GM18507 (cell line): ENCODE measurements around the gene NME3.

Experiments used
- DNase-seq: peaks from one replicate; pipeline ENCODE4 v3.0.0; 2011; ENCODE audit warnings: low read depth; ENCODE audit not compliant: insufficient read length; ENCODE audit errors: extremely low spot score
- FAIRE-seq: peaks from 2 replicates; lab custom pipeline; 2011; peaks lifted over from hg19 to GRCh38; lab: Jason Lieb, UNC

NME3 gene

DNA sequence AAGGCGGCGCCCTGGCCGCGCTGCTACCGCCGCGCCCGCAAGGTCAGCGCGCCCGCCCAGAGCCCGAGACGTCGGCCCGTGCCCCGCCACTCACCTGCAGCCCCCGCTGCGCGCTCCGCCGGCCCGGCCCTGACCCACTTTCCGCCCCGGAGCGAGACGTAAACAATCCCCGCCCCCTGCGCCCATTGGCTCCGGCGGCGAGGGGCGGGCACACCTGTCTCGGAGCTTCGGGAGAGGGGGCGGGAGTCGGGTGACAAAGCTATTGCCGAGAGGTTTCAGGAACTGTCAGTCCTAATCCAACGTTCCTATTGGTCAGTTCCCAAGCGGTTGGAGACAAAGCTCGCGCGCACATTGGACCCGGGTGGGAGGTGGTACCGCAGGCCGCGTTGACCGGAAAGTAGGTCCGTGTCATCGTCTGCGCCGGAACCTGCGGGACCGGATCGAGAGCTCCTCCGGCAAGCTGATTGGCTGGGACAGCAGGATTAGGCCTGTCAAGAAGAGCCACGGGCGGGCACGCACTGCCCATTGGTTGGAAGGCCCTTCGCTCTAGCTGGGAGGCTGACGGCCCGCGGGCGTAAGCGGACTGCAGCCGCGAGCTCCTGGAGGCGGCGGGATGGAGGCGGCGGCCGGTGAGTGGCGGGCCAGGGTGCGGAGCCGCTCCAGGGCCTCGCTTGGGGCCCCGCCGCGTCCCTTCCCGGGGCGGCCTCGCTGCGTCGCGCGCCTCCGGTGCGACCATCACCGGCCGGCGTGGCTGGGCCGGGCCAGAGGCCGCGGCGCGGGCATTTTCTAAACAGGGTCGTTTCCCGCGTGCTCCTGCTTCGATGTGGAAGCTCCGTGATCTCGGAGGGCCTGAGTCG, 11.3 kb upstream of the NME3 start, which contains the start of the genes NUBP2 and SPSB3:
TSS of gene NUBP2 (plus strand) at position 553 of the 857 bp plus-strand sequence. CDS start at position 614, 61 bp downstream.
TSS of gene SPSB3 (minus strand) at position 164 of the 857 bp plus-strand sequence. CDS start 1,088 bp downstream, outside the sequence.
- DNase-seq (peak; percentile 95), FAIRE-seq (peak; percentile 100)

DNA sequence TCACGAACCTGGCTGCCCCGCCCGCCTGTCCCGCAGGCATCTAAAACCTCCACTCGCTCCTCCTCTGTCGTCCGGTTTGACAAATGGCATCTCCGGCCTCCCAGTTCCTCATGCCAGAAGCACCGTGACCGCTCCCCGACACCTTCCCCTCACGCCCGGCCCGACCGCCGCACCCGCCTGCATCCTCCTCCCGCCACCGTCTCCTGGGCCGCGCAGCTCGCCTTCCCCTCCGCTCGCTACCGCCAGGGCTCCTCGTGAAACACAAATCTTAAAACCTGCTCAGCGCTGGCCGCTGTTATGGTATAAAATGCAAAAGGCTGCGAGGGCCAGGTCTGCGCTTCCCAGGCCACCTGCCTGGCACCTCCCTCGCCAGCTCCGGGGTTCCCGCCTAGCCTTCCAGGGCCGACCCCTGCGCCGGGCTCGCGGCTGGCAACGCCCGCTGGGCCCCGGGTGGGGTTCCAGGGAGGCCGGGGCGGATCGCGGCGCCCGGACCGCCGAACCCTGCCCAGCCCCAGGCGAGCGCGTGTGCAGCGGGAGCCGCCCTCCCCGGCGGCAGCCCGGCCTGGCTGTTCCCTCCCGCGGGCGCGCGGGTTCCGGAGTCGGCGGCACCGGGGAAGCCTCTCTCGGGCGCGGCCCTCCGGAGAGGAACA, 10.5 kb upstream of the NME3 start:
- FAIRE-seq (no peak), DNase-seq (no peak)

DNA sequence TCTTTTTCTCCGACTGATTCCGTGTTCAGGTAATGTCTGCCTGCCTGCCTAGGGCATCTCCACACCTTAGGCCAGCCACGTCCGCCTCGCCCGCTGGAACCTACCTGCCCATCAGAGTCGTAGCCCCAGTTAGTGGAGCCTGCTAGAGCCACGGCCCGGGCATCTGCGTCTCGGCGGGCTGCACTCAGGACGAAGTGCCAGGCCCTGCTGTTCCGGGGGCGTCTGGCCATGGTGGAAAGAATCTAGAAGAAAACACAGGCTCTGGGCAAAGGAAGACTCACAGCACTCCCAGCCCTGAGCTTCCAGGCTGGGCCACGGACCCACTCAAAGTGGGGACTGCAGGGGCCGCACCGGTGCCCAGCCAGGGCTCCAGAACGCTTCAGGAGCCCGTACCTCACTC, 9.9 kb upstream of the NME3 start:
- DNase-seq (no peak), FAIRE-seq (no peak)

DNA sequence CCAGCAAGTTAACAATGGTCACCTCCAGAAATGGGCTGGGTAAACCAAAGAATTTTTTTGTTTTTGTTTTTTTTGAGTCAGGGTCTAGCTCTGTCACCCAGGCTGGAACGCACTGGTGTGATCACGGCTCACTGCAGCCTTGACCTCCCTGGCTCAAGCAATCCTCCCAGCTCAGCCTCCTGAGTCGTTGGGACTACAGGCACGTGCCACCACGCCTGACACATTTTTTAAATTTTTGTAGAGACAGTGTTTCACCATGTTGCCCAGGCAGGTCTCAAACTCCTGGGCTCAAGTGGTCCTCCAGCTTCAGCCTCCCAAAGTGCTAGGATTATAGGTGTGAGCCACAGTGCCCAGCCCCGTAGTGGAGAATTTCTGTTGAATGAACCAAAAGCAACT, 9.3 kb upstream of the NME3 start:
- FAIRE-seq (no peak), DNase-seq (no peak)

DNA sequence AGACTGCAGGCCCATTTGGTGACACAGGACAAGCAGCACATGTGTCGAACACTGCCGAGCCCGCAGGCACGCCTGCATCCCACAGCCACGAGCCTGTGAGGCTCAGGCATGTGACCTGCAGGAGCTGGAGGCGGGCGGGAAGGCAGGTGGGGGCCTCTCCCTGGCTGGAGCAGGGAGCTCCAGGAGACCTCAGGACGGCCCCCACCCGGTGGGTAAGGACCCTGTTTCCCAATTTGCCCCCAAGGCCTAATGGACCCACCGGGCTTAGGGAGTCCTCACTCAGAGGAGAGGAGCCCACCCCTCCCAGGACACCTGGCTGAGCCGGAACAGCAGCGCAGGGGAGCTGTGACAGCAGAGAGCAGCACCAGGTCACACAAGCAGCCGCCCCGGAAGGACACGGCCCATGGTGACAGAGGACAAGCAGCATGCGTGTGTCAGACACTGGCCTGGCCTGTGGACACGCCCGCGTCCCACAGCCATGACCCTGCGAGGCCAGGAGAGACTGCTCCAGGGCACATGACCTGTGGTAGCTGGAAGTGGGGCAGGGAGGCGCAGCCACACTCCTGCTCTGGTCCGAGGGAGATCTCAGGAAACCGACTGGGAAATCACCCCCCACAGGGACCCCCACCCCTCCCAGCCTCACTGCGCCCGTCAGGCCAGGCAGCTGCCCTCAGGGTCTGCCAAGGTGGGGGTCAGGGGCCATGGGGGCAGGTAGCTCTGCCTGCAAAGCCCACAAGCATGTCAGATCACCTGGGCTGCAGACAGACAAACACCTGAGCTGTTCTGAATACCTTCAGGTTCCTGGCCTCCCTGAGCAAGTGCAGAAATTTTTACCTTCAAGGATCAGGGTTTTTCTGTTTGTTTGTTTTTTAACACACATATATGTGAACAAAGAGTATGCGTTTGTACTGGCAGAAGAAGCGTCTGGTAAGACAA, 8.7 kb upstream of the NME3 start:
- DNase-seq (no peak), FAIRE-seq (no peak)

DNA sequence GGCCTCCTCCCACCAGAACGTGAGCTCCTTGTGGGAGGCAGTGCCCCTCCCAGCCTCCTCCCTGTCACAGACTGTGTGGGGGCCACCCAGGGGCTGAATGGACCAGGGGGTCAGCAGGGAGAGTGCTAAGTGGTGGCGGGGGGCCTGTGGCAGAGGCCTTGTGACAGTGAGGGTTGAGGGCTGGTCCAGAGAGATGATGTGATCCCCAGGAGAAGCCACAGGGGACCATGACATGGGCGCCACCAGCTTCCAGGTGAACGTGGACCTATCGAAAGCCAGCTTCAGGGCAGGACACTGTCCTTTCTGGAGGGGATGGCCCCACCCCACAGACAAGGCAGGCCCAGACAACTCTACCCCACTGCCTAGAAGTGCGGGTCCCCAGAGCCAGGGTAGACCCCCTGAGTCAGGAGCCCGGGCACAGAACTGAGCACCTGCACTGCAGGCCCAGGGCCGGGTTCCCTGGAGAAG, 7.9 kb upstream of the NME3 start:
- no peak for DNase-seq
- FAIRE-seq = no peak

DNA sequence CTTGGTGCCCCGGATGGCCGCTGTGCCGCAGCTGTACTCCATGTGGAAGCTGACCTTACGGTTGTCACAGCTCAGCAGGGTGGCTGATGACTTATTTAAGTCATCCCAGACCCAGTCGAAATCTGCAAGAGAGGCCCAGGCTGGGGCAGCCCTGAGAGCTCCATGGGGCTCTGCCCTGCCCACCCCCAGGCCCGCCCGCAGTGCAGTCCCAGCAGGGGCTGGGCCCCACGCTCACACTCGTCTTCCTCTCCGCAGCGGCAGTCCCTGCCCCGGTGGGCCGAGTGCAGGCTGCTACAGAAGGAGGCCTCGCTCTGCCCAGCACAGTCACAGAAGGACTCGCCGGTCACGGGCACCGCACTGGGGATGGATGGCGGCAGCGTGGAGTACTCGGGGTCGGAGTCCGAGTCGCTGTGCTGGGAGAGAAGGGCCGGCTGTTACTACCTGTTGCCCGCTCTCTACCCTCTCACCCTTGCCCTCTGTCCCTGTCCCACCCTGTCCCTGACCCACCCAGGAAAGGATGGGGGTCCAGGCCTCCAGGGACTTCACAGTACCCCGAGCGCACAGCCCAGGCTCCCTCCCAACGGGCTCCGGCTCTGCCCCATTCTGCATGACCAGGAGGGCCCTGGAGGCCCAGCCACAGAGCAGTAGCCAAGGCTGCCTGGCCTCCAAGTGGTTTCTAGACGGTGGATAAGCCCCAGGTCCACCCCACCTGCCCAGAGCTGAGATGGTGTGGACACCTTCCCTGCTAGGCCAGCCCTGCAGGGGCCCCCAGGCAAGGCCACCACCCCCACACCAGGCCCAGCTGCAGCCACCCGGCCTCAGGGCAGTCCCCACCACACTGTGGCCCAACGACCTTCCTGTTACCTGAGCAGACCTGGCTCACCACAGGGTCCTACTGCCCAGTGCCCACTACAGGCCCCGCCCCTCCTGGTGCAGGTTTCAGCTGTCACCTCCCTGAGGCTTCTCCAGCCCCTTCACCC, 7.1 kb upstream of the NME3 start:
- DNase-seq (no peak), FAIRE-seq (no peak)

DNA sequence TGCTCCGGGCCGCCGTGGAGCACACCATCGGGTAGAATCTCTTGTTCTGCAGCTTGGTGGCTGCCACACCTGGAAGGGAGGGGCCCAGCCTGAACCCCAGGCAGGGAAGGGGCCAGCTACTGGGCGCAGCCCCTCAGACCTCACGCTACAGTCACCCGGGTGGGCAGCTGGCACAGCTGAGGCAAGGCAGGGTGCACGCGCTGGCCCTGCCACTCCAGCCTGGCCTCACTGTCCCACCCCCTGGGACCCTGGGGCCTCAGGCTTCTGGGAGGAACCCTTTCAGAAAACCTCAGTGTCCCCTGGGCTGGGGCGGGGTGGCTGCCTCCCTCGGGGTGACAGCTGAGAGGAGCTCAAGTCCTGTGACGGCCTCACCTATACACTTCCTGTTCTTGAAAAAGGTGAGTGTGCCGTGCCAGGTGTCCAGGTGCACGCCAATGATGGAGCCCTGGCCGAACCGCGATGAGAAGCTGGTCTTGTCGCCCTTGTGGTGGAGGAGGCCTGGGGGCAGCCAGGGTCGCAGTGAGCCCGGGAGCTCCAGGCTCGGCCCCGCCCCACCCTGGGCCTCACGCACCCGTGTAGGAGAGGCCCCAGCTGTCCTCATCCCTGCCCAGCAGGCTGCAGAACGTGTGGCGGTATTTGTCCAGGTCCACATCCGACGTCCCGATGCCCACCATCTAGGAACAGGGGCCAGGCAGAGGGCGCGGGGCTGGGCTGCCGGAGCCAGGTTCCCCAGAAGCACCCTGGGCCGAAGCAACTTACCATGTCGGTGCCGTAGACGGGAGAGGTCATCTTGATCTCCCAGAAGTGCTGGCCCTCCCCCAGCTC, 6.2 kb upstream of the NME3 start:
- no peak for FAIRE-seq
- DNase-seq = no peak

DNA sequence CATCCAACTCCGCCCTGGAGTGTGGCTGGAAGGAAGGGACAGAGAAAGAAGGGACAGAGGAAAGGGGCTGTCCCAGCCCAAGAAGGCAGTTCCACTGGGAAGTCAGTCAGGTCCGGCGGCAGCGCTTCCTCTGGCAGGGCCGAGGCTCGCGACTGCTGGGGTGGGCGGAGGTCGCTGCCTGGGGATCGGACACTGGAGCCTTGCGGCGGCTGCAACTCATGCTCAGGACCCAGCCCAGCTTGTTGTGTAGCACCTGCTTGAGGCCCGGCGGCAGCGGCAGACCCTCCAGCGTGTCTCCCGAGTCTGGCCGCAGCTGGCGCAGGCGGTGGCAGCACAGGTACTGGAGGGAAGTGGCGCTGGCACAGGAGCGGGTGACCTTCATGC, 5.6 kb upstream of the NME3 start:
- no peak for DNase-seq
- FAIRE-seq = no peak

DNA sequence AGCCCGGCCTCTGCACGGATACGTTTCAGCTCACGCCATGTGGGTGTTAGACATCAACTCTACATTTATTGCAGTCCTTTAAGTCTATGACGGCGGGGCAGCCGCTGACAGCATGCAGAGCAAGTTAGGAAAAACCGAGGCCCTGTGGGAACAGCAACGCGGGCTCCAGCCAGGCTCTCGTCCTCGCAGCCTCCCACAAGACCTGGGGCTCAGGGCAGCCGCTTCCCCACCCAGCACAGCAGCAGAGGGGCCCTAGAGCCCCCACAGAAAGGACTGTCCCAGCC, 5.3 kb upstream of the NME3 start:
- FAIRE-seq (no peak), DNase-seq (no peak)

DNA sequence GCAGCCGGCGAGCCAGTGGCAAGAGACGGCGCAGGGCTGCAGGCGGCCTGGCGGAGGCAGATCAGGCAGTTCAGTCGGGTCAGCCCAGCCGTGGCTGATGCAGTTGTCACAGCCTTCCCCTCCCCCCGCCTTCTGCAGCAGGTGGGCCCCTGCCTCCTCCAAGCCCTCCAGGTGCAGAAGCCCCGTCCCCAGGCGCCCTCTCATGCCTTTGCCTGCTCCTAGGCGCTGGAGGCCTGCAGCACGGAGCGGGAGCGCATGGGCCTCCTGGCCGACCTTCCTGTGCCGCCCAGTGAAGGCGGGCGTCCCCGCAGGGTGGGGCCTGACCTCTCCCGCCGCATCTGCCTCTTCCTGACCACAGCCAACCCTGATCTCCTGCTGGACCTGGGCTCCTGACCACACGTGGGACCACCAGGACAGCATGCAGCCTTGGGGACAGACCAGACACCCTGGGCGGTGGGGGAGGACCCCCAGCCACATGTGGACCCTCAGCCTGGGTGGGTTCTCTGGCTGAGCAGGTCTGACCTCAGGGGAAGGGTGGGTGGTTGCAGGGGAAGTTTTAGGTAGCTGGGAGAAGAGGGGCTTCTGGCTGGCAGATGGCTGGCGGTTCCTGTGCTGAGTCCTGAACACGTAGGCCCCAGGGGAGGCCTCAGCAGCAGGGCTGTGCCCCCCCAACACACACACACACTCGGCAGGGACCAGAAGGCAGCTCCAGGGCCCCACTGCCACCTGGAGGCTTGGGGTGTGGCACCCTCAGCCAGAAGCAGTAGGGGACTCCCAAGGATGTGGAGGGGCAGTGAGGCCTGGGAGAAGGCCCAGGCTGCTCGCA, 4.7 kb upstream of the NME3 start:
- FAIRE-seq (no peak), DNase-seq (no peak)

DNA sequence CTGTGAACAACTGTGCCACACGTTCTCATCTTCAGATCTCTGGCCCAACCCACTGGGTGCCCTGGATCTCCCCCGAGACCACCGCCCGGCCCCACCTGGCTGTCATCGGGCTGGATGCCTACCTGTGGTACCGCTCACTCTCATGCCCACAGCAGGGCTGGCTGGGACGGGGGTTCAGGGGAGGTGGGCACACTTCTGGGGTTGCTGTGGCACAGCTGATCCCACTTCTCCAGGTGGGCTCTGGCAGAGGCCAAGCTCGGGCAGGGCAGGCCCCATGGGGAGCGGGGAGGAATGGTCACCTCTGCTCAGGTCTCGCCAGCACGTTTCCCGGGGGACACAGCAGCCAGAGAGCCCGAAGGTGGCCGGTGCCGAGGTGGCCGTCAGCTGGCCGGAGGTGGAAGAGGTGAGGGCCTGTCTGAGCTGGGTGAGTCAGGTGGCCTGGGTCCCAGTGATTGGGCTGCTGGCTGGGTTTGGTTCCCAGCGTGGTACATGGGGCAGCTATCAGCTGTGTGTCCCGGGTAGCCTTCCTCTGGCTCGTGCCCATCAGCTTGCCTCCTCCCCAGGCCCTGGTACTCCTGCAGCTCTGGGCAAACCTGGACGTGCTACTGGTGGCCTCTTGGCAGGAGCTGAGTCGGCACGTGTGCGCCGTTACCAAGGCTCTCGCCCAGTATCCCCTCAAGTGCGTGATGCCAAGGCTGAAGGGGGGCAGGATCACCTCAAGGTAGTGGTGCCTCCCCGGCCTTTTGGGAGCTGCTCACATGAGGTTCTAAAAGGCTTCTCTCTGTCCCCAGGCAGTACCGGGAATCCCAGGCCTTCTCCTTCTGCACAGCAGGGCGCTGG, 3.9 kb upstream of the NME3 start:
- FAIRE-seq (no peak), DNase-seq (no peak)

DNA sequence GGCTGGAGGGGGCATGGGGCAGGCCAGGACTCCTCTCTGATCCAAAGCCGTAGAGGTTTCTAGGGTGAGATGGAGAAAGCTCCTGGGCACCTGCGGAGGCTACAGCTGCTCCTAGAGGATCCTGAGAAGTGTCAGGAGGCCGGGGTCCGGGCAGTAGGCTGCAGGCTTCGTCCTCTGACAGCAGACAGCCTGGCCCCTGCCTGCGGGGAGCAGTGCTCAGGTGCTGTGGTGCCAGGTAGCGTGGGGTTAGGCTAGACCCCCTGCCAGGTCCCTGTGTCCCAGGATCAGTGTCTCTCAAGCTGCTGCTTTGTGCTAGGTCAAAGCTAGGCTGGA, 3.1 kb upstream of the NME3 start:
- FAIRE-seq = no peak

DNA sequence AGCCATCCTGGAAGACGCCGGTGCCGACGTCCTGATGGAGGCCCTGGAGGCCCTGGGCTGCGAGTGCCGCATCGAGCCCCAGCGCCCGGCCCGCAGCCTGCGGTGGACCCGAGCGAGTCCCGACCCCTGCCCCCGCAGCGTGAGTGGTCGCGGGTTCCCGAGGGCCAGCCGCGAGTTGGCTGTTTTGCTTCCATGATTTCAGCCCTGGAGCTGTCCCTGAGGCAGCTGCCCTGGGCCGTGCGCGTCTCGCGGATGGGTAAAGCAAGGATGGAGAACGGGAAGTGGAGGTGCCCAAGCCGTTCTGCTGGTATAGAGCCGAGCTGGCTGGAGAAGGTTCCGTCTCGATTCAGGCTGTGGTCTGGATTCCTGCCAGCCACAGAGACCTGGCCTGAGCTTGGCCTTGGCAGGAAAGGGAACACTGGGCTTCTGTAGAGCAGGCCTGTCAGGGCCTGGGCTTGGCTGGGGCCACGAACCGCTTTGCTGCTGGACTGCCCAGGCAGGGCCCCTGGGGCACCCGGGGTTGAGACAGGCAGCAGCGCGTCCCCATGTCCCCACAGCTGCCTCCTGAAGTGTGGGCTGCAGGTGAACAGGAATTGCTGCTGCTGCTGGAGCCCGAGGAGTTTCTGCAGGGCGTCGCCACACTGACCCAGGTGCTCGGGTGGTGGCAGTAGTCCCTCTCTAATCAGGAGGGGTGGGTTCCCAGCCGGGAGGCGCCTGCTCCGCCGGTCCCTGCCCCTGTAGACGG, 2.5 kb upstream of the NME3 start:
- no peak for FAIRE-seq

More for the DNA sequence above, 3.1 kb upstream of the NME3 start:
- no peak for DNase-seq

DNA sequence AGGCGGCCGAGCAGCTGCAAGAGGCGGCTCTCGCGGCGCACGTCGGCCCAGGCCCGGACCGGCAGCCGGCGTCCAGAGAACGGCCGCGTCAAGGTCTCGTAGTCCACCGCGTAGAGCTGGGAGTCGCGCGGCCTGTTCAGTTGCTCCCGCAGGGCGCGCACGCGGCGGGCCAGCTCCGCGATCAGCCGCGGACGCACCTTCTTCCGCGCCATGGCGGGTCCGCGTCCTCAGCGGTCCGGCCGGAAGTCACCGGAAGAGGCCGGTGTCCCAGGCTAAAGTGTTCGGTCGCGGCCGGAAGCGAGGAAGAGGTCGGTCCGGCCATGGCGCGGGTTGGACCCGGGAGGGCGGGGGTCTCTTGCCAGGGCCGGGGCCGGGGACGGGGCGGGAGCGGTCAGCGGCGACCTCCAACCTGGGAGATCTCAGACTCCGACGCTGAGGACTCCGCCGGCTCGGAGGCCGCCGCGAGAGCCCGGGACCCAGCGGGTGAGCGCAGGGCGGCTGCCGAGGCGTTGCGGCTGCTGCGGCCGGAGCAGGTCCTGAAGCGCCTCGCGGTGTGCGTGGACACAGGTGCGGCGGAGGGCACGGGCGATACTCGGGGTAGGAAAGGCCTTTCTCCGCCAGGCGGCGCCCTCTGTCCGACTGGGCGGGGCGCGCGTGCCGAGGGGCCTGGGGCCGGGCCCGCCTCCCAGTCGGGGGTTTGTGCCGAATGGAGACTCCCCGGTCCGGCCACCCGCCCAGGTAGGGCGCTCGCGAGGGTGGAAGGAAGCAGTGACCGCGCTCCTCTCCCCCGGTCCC, 1.8 kb upstream of the NME3 start, which contains the start of gene MRPS34:
TSS of gene MRPS34 (minus strand) at position 227 of the 795 bp plus-strand sequence. CDS start at position 212, 15 bp downstream.
- peak; percentile 79 for FAIRE-seq
- peak; percentile 77 for DNase-seq

More for the DNA sequence above, 2.5 kb upstream of the NME3 start:
- no peak for DNase-seq
